T-helper 17 cell (primary cell): ENCODE results near the gene NASP. TPM values are rescaled to one million over a fixed set of nuclear protein-coding genes. Genes with fewer than 3 reads are reported as not detected.

Experiments
- ATAC-seq: fragments of 150-1000 bp; cut with Tn5 transposase; 2 replicates; pipeline ENCODE4 v1.10.0; 2021; ENCODE audit warnings: mild to moderate bottlenecking, moderate library complexity
- DNase-seq, 3 donors: peaks; one replicate each; pipeline versions ENCODE4 v3.0.0 to v3.0.0-alpha.2; 2020 to 2021
- H3K9me3 ChIP-seq: one replicate; pipeline ENCODE4 v1.7.0; 2013; ENCODE audit warnings: low read length, mild to moderate bottlenecking; ENCODE audit not compliant: control insufficient read depth, poor library complexity, severe bottlenecking
- H3K27ac Mint-ChIP-seq: one replicate; pipeline ENCODE4 v1.8.0; 2022; ENCODE audit warnings: mild to moderate bottlenecking, moderate library complexity, mixed read lengths
- H3K27me3 Mint-ChIP-seq: one replicate; pipeline ENCODE4 v1.8.0; 2022; ENCODE audit warnings: mixed read lengths
- H3K36me3 Mint-ChIP-seq: one replicate; pipeline ENCODE4 v1.8.0; 2022; ENCODE audit warnings: low read depth, mixed read lengths
- H3K4me1 Mint-ChIP-seq: one replicate; pipeline ENCODE4 v1.8.0; 2022; ENCODE audit warnings: mild to moderate bottlenecking, mixed read lengths
- H3K4me3 Mint-ChIP-seq: one replicate; pipeline ENCODE4 v1.8.0; 2022; ENCODE audit warnings: mild to moderate bottlenecking, moderate library complexity, mixed read lengths
- total RNA-seq, 4 donors: library from RNA in 2 of 4; stranded (reverse) in 2 of 4; gene quantifications; one replicate each; pipeline ENCODE4 v1.2.3 and lab custom pipeline; 2022 to 2026

NASP gene
- total RNA-seq: 100 to 1,000 TPM; 139 to 148 TPM
- total RNA-seq (lab: John Stamatoyannopoulos, UW): 155 to 217 reads per million in 2 donors

GRCh38 chr1:45583666-45584350 is at the start of gene NASP:
Gene NASP, plus strand, starts transcription at chr1:45584041. Its CDS starts 106 bp downstream, at chr1:45584147.
- Mint-ChIP-seq H3K27me3 (no peaks in the 10 kb centered on the region), H3K4me3 (peak within 1 kb of the TSS; percentile 99), H3K4me1 (peaks cover 32% of the 10 kb centered on the region), H3K27ac (peak within 1 kb of the TSS; percentile 99), H3K36me3 (peaks cover 2% of the 10 kb centered on the region)
- ATAC-seq: peak; percentile 67
- no peaks in the 10 kb centered on the region for H3K9me3 ChIP-seq
- DNase-seq: peak; percentile 79 to 89 (median 87)

GRCh38 chr1:45535988-45536766 is 47.7 kb upstream of the NASP start:
- DNase-seq (no peak), ATAC-seq (no peak)
- no peaks in the 10 kb centered on the region for H3K36me3 Mint-ChIP-seq
- no peak overlapping the region for H3K4me3 Mint-ChIP-seq
- H3K9me3 ChIP-seq: no peaks in the 10 kb centered on the region
- no peaks in the 10 kb centered on the region for H3K27me3 Mint-ChIP-seq
- peak overlapping the region; percentile 34 for H3K27ac Mint-ChIP-seq
- peaks cover 13% of the 10 kb centered on the region for H3K4me1 Mint-ChIP-seq

- no peak for ATAC-seq
- peaks cover 11% of the 10 kb centered on the region for H3K4me1 Mint-ChIP-seq
- no peaks in the 10 kb centered on the region for H3K36me3 Mint-ChIP-seq
- H3K4me3 Mint-ChIP-seq: no peak overlapping the region
- DNase-seq: no peak
- no peaks in the 10 kb centered on the region for H3K27me3 Mint-ChIP-seq
- H3K9me3 ChIP-seq: no peaks in the 10 kb centered on the region
- H3K27ac Mint-ChIP-seq: peak overlapping the region; percentile 47
Observed at GRCh38 chr1:45536886-45537285, 47.0 kb upstream of the NASP start.

GRCh38 chr1:45541193-45541592 is 42.6 kb upstream of the NASP start:
- Mint-ChIP-seq H3K36me3 (no peaks in the 10 kb centered on the region), H3K4me1 (peaks cover 34% of the 10 kb centered on the region), H3K27me3 (no peaks in the 10 kb centered on the region), H3K4me3 (no peak overlapping the region), H3K27ac (peak overlapping the region; percentile 89)
- DNase-seq (no peak), ATAC-seq (no peak)
- no peaks in the 10 kb centered on the region for H3K9me3 ChIP-seq

GRCh38 chr1:45542591-45542990 is 41.2 kb upstream of the NASP start:
- Mint-ChIP-seq H3K36me3 (no peaks in the 10 kb centered on the region), H3K27me3 (no peaks in the 10 kb centered on the region), H3K27ac (peak overlapping the region; percentile 97), H3K4me3 (no peak overlapping the region), H3K4me1 (peaks cover 28% of the 10 kb centered on the region)
- H3K9me3 ChIP-seq: no peaks in the 10 kb centered on the region
- DNase-seq (no peak), ATAC-seq (no peak)

DNA sequence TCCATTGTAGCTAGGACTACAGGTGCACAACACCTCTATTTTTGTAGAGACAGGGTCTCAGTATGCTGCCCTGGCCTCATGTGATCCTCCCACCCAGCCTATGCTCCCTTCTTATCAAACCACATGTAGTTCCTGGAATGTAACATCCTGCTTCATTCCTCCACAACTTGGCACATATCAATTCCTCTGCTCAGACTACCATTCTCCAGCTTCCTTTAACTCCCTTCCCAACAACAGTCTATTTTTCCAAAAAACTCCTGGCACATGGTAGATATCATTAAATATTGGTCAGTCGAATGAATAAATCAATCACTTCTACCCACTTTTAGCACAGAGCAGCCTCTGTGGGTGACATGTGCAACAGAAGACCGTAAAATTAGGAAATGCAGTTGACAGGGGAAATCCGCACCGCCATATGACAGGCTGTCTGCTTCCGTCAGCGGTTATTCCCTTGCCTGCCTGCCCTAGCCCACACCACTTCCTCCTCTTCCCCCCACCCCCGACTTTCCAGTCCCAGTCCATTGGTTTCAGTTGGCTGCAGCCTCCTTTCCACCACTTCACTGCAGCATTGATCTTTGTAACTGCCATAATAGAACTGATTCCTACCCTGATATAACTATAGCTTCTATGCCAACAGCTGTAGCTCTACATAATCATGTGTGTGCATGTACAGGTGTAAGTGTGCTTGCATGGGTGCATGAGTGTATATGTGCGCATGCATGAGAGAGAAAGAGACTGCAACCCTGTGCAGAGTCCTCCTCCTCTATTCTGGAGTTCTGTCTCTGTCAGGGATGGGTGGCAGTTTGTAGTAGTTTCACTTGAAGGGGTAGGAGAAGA is 40.0 kb upstream of the NASP start:
- no peaks in the 10 kb centered on the region for H3K9me3 ChIP-seq
- peak overlapping the region; percentile 93 for H3K4me3 Mint-ChIP-seq
- peak; percentile 98 for ATAC-seq
- peak overlapping the region; percentile 97 for H3K27ac Mint-ChIP-seq
- DNase-seq: peak; percentile 55 to 71 (median 58)
- peaks cover 28% of the 10 kb centered on the region for H3K4me1 Mint-ChIP-seq
- no peaks in the 10 kb centered on the region for H3K27me3 Mint-ChIP-seq
- no peaks in the 10 kb centered on the region for H3K36me3 Mint-ChIP-seq

DNA sequence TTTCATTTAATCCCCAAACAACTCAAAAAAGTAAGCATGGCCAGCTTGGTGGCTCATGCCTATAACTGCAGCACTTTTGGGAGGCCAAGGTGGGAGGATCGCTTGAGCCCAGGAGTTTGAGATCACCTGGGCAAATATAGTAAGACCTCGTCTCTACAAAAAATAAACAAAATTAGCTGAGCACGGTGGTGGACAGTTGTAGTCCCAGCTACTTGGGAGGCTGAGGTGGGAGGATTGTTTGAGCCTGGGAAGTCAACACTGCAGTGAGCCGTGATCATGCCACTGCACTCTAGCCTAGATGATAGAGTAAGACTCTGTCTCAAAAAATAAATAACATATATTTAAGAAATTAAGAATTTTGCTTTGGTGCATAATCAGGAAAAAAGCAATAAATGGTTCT is 39.3 kb upstream of the NASP start:
- Mint-ChIP-seq H3K36me3 (no peaks in the 10 kb centered on the region), H3K27me3 (no peaks in the 10 kb centered on the region), H3K4me3 (no peak overlapping the region), H3K4me1 (peaks cover 28% of the 10 kb centered on the region), H3K27ac (peak overlapping the region; percentile 97)
- no peaks in the 10 kb centered on the region for H3K9me3 ChIP-seq
- DNase-seq: no peak
- ATAC-seq: no peak

DNA sequence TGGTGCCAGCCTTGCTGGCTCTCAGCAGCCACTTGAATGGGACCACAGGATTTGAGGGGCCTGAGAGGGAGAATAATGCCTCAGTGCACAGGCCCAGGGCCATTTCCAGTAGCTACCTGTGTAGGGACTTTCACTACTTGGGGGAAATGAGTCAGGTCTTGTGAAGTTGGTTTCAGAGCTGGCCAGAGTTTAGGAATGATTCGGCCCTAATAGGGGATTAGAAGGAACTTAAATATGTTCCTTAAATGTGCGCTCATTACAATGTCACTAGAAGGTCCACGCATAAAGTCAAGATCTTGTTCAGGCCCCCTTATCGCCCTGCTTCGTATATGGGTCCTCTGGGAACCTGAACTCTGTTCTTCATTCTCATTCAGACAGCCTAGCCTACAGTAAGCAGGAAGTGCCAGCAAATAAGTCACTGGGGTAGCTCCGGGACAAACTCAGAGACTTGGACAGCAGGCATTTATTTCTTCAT is 38.8 kb upstream of the NASP start:
- DNase-seq: no peak
- ATAC-seq: no peak
- H3K9me3 ChIP-seq: no peaks in the 10 kb centered on the region
- Mint-ChIP-seq H3K4me1 (peaks cover 28% of the 10 kb centered on the region), H3K36me3 (no peaks in the 10 kb centered on the region), H3K27me3 (no peaks in the 10 kb centered on the region), H3K4me3 (no peak overlapping the region), H3K27ac (peak overlapping the region; percentile 97)

- H3K36me3 Mint-ChIP-seq: no peaks in the 10 kb centered on the region
- ATAC-seq: no peak
- H3K4me1 Mint-ChIP-seq: peaks cover 29% of the 10 kb centered on the region
Observed at GRCh38 chr1:45545553-45546310, 38.1 kb upstream of the NASP start.

GRCh38 chr1:45550401-45551351 is 33.2 kb upstream of the NASP start, which contains the start of gene AKR1A1:
Gene AKR1A1, plus strand, starts transcription at chr1:45550826. Its CDS starts 10,969 bp downstream, at chr1:45561795.
- peaks cover 21% of the 10 kb centered on the region for H3K4me1 Mint-ChIP-seq
- H3K27me3 Mint-ChIP-seq: no peaks in the 10 kb centered on the region
- DNase-seq (peak; percentile 78 to 79 (median 79)), ATAC-seq (peak; percentile 95)
- H3K27ac Mint-ChIP-seq: peak within 1 kb of the TSS; percentile 92
- peaks cover 3% of the 10 kb centered on the region for H3K36me3 Mint-ChIP-seq
- no peaks in the 10 kb centered on the region for H3K9me3 ChIP-seq
- peak within 1 kb of the TSS; percentile 94 for H3K4me3 Mint-ChIP-seq

More at GRCh38 chr1:45545553-45546310, 38.1 kb upstream of the NASP start:
- Mint-ChIP-seq H3K27ac (peak overlapping the region; percentile 97), H3K27me3 (no peaks in the 10 kb centered on the region), H3K4me3 (no peak overlapping the region)
- H3K9me3 ChIP-seq: no peaks in the 10 kb centered on the region
- DNase-seq: no peak

- ATAC-seq (no peak), DNase-seq (no peak)
- Mint-ChIP-seq H3K4me1 (peaks cover 18% of the 10 kb centered on the region), H3K36me3 (peaks cover 3% of the 10 kb centered on the region), H3K4me3 (peak overlapping the region; percentile 94), H3K27me3 (no peaks in the 10 kb centered on the region), H3K27ac (peak overlapping the region; percentile 92)
- no peaks in the 10 kb centered on the region for H3K9me3 ChIP-seq
Observed at GRCh38 chr1:45551684-45552083, 32.2 kb upstream of the NASP start.
